Inflammatory macrophage treated with lipopolysaccharide for 1 hour (primary cell): Measurements from ENCODE around the gene TNKS2.
"Not testable (repeated sequence)": the region's sequence is repeated elsewhere in the genome, so short reads cannot be mapped to it uniquely, and the experiment has no call there.

Source experiments
- DNase-seq, 2 donors: peaks; one replicate each; pipeline ENCODE4 v3.0.0-alpha.2; 2020 to 2022

TNKS2 gene

DNA sequence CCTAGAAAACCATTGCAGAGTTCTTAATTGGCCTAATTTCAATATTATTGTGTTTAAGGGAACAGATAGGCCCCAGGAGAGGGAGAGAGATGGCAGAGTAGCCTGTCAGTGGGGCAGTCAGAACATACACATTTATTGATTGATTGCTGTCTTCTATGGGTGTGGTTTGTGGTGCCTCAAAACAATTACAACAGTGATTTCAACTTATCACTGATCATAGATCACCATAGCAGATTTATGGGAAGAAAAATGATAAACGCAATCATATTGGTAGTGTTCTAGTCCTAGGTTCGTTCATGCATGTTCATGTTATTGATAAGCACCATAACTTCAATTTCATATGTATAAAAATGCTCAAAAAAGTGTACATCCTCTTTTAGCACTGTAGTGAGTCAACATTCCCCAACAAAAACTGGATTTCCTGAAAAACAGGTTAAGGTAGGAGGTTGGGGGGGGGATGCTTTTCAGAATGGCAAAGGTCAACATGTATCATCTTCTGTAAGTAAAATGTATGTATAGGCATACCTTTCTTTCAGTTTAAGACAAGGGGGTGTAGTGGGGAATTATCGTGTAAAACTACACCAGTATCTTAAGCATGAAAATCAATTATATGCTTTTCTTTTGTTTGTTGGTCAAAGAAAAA lies 1.1 kb upstream of the TNKS2 start:
- DNase-seq = no peak

DNA sequence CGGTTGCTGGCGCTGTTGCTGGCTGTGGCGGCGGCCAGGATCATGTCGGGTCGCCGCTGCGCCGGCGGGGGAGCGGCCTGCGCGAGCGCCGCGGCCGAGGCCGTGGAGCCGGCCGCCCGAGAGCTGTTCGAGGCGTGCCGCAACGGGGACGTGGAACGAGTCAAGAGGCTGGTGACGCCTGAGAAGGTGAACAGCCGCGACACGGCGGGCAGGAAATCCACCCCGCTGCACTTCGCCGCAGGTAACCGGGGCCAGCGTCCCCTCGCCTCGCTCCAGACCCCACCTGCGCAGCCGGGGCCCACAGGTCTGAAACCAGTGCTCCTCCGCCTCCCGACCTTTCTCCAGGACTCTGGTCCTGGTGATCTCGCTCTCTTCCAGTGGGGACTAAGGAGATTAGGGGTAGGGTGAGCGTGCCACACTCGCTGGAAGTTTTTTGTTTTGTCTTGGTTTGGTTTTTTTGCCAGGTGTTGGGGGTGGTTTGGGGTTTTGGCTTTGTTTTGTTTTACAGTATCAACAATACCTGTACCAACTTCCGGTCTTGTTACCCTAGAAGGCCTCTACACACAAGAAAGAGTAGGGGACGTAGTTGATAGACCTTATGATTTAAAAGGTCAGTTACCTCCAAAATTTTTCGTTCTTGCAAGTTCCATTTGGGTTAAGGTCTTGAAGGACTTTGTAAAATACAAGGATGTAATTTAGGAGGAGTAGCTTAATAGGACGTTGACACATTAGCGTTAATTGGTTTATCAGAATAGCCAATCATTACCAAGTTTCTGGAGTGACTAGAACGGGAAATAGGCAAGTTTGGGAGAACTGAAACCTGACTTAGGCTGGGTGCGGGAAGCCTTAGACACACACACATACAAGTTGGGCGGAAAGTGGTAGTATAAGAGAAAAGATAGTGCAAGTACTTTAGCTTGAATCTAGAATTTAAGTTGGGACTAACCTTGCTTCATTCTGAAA lies 704 bp downstream of the TNKS2 start:
- peak; percentile 82 to 84 for DNase-seq

DNA sequence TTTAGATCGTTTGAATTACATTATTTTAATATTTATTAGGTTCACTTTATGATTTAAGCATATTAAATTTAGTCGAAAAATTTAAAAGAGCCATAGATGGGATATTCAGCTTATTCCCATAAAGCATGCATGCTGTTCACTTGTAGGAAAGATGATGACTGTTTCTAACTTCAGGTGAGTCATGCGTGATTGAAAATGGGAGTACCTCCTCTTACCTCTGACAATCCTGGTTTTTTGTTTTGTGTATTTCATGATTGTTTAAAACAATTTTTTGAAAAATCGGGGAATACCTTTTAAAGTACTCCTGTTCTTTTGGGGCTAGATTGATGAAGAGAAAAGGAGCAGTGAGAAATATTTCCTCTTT lies 1.4 kb downstream of the TNKS2 start:
- DNase-seq = no peak

DNA sequence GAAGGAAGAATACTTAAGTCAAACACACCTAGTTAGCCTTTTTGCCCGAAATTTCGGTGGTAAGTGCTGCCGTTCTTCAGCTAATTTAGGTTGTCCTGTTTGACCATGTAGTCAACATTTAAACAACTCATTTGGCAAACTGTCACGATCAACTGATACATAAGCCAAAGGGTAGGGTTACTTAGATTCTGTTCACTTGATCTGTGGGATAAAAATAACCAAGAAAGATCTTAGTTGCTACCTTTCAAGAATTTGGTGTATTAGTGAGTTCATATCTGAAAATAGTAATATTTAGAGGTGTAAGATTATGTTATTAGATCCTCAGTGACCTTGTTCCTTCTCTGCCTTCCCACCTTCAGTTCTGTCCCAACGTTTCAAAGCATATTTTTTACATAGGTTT lies 2.0 kb downstream of the TNKS2 start:
- DNase-seq = no peak

DNA sequence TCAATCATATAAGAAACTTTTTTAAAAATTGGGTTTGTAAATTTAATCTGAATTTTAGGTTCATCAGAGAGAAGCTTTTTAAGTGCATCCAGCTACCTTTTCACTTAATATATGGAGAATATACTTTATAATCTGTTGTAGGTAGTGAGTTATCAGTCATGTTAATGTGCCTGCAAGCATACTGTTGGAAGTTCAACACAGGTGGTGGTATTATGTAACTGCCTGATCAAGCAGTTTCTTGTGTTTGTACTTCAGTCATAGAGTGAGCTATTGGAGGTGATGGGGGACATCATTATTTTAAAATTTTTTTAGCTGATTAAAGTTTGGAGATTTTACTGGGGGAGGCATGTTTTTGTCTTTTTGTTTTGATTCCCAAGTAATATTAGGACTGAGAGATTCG lies 2.5 kb downstream of the TNKS2 start:
- DNase-seq = no peak

DNA sequence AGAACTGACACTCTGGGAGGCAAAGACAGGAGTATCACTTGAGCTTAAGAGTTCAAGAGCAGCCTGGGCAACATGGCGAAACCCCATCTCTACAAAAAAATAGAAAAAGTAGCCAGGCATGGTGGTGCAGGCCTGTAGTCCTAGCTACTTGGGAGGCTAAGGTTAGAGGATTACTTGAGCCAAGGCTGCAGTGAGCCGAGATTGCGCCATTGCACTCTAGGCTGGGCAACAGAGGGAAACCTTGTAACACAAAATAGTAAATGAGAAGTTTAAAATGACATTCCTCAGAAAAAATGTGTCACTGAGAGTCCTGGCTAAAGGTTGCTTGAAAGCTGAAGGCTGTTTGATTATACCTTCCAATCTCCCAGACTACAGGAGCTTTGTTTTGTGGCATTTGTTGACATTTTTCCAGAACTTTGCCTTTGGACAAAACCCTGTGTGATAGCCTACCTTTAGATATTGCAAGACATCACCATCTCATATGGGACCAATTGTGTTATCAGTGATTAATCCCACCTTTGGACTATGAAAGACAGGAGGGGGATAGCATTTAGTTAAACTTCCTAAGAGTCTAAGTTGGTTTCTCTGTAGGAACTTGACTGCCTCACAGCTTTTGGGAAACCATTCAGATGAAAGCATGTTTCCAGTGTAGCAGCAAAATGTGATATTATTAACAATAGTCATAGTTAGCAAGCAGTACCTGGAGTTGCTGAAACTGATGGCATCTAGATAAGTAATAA lies 5.3 kb downstream of the TNKS2 start:
- DNase-seq = no peak

DNA sequence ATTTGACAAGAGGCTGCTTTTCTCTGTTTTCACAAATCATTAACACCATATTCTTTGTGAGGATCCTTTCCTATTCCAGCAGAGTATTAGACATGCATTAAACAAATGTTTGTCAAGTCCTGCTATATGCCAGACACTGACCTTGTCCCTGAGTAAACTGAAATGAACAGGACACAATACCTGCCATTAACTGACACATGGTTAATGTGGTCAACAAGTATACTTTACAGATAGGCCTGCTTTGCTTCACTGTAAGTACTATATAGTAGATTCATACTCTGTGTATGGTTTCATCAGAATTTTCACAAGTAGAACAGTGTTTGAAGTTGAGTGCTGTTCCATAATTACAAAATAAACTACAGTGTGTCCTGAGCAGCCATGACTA lies 5.9 kb downstream of the TNKS2 start:
- DNase-seq = no peak

DNA sequence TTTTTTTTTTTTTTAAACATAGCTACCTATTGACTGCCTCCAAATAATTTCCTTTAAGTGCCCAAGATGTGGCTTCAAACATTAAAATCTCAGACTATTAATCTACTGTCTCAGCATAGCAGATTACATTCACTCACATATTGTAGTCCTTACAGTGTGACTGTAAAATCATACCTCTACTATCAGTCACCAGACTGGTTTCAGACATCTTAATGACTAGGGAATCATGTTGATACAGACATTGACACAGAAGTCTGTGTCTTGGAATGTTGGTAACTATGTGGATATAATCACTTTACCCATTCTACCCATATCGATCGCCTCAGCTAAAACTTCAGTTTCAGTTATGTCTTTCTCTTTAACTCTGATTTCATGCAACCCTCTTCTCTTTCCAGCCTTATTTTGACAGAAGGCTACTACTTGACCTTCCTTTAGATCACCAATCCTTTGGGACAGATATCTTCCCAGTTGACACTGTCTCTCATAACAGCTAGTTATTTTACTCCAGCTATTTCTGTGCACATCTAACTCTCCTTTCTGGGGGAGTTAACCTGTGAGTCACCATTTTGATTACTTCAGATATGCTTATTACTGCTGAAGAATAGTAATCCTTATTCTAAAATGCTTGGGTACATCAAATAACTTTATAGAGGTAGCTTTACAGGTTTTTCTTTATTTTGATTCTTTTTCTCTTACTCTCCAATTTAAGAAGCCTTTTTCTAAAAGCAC lies 7.0 kb downstream of the TNKS2 start:
- DNase-seq = no peak

DNA sequence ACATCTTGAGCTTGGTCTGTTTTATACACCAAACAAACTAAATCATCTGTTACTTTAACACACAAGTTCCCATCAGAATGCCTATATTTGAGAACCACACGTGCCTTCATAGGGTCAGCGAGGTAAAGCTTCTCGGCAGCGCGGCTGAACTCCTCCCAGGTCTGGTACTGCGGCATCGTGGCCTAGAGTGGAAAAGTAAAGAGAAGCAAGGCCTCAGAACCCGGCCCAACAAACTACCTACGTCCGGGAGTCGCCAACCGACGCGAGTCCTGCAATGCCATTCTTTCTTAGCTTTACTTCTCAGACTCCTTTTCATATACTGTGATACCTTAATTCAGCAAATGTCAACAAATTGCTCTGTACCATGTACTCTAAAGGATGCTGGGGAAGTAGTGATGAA lies 9.0 kb downstream of the TNKS2 start:
- not testable (repeated sequence) for DNase-seq

DNA sequence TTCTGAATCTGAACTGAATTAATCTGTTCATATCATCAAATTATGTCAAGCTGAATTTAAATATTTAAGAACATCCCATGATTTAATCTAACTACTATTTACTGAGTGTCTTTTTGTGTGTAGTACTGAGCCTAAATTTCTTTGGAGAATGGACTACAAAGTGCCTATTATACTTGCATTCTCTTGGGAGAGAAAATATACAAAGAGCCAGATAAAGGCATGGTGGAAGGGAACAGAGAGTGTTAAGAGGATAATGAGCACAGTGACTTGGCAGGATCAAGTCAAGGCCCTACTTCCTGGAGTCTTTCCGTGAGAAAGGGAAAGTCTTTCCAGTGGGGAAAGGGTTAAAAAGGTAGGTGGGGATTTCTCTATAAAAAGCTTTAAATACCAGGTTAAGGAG lies 15.0 kb downstream of the TNKS2 start:
- DNase-seq = no peak

DNA sequence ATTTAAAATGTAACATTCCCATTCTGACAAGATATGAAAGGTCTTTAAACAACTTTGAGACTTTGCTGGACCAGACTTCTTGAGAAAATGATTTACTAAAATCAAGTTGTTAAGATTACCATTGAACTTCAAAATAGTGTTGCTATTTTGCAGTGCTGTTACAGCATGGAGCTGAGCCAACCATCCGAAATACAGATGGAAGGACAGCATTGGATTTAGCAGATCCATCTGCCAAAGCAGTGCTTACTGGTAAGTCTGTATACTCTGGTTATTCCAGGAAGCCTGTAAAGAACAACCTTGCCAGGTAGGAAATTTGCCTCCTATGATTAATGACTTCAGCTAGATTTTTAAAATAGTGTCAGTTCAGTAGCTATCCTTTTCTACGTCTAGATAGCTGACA lies 18.8 kb downstream of the TNKS2 start:
- no peak for DNase-seq

DNA sequence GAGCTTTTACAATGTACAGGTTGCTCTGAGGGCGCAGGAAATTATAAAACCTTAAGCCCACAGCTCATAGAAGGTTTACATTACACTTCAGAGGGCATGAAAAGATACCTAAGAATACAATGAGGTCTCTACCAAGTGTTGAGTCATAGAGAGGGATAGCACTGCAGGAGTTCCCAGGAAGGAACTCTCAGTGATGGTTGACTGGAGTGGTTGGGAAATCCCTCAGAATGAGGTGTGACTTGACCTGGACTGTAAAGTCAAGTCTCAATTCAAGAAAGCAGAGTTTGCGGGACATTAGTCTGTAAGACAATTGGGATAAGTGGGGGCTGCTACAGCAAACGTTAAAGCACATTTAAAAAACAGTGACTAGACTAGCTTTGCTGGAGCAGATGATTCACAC lies 21.9 kb downstream of the TNKS2 start:
- no peak for DNase-seq

DNA sequence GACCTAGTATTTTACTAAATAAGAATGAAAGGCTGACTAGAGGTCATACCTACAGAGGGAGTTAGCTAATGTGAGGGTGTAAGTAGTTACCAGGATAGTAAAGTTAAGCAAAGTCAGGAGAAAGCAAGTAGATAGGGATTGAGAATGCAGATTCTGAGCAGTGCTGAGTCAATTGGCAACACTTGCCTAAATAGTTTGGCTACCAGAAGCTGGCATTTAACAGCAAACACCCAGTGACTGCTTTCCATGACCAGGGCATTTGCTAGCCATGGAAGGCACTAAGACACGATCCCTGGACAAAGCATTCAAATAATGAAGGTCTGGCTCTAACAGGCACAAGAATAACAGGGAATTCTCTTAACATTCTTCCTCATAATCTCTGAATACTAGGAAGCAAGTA lies 25.9 kb downstream of the TNKS2 start:
- DNase-seq = no peak

DNA sequence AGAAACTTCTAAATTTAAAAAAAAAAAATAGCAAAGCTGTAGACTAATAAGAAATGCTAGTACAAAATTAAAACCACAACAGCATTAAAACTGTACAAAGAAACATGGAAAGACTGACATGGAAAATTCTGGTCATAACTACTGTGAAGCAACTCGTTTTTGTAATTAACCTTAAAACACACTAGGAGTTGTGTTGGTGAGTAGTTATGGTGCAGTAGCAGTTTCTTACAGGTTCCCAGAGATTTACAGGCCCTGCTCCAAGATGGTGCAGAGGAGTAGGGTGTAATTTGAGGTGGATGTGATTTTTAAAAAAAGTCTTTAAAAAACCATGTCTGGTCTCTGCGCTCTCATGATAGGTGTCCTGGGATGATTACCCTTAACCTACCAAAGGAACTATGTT lies 31.0 kb downstream of the TNKS2 start:
- no peak for DNase-seq

DNA sequence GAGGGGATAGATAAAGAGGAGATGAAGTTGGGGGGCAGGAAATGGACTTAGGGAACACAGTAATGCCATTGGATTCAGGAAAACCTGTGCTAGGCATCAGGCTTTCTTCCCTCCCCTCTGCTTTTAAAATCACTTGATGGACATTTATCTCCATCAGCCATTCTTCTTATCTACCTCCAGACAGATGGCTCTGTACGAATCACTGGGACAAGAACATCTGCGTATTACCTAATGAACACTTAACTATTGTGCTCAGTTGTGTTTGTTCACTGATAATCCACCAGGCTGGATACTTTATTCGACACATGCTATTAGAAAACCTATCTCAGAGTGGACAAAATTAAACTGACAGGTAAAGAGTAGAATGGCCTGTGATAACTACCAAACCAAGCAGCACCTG lies 40.0 kb downstream of the TNKS2 start:
- no peak for DNase-seq

DNA sequence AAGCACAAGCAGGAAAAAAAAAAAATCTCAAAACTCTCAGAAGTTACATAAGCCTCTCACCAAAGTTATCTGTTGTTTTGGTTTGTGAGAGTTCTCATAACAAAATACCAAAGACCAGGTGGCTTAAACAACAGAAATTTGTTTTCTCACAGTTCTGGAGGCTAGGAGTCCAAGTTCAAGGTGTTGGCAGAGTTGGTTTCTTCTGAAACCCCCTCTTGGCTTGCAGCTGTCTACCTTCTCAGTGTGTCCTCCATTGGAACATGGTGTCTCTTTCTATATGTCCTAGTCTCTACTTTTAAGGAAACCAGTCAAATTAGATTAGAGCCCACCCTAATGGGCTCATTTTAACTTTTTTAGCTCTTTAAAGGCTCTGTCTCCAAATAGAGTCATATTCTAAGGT lies 44.9 kb downstream of the TNKS2 start:
- DNase-seq = no peak

DNA sequence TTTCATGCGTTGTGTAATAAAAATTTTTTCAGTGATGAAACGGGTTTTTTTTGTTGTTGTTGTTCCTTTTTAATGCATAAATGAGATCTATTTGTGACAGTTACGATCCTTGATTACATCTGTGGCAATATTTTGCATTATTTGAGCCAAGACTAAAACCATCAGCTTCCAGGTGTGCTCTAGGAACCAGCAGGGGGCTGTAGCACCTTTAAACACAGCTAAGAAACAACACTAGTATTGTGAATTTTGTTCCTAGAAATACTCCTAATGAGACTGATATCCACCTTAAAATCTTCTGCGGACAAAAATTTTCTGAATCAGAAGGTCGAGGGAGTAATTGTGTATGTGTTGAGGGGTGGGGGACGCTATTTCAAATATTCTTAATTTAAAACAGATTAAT lies 58.4 kb downstream of the TNKS2 start:
- no peak for DNase-seq

DNA sequence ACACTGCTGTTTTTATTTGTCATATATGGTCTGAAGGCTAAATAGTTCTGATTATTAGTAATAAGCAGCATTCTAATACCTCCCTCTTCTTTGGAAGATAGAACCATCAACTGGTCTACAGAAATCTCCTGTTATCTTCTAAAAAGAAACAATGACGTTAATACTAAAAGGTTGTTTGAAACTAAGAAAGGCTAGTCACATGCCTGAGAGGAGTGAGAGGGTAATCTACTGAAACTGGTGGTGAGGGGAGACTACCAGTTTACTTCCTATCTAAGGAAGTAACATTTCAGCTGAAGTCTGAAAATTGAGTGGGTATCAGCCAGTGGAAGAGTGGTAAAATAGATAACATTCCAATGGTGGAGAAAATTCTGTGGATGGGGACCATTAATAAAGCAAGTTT lies 62.7 kb downstream of the TNKS2 start:
- no peak for DNase-seq

DNA sequence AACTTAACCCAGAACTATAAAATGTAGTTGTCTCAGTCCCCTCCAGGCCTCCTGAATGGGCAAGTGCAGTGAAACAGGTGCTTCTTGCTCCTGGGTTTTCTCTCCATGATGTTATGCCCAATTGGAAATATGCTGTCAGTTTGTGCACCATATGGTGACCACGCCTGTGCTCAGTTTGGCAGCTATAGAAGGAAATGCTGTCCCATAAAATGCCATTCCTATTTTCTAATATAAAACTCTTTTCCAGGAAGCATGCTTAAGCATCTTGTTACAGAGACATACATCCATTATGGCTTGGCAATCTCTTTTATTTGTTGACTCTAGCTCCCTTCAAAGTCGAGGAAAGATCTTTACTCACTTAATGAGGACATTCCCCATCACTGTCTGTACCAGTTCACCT lies 65.9 kb downstream of the TNKS2 start:
- no peak for DNase-seq

DNA sequence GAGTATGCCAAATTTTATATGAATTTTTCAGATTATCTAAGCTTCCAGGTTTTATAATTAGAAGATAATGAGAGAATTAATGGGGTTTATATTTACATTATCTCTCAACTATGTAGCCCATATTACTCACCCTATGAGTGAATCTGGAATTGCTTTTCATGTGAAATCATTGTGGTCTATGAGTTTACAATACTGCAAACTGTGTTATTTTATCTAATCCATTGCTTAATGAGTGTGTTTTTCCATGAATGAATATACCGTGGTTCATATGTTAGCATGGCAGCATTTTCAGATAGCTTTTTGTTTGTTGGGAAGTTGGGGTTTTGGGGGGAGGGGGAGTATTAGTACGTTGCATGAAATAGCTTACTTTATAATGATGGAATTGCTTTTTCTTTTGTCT lies 66.5 kb downstream of the TNKS2 start:
- DNase-seq = no peak

DNA sequence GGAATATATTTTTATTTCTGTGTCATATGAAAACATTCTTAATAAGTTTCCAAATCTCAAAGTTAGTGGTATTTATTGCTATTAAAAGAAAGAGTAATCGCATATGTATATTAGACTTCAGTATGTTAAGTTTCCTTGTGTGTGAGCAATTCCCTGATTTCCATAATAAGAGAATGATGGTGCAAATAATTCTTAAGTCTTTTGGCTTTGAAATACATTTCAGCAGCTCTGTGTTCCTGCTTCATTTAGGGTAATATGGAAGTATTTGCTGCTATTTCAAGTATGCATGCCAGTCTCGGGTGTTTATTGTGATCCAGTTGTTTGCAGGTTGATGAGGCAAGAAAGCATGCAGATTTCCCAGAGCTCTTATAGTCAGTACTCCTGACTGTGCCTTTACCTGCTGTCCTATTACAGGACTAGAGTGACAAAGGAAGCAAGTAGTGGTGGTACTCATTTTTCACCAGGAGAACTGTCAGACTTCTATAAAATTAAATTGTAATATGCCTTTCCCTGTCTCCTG lies 67.4 kb downstream of the TNKS2 start:
- no peak for DNase-seq

DNA sequence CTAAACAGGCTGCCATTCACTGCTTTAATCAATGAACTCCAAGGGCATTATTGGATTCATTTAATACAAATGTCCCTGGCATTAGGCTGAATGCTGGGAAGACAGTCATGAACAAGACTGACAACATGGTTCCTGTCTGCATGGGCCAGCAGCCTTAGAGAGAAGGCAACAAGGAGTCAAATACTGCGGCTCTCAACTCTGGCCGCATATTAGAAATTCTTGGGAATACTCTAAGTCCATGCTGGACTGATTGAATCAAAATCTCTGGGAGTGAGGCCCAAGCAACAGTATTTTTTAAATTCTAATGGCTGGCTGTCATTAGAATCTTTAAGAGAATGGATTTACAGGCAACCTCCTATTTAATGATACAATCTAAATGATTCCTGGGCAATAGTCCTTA lies 76.9 kb downstream of the TNKS2 start:
- DNase-seq = no peak

DNA sequence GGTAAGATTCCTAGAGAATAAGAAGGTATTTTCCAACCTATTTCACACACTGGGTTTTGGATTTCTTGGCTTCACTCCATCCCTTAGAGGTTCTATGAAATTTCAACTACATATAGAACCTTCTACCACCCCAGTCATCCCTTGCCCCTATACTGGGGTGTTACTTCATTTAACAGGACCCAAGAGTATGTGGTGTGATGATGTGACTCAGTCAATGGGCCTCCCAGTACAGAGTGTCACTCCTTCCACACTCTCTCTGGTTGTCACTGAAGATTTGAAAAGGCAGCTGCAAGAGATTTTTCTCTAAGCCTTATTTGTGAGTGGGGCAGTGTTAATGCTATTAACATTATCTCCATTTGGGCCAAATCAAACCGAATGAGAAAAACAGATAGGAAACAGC lies 77.6 kb downstream of the TNKS2 start:
- no peak for DNase-seq
